ENCODE data around the gene NSD1. TPM values are rescaled to one million over a fixed set of nuclear protein-coding genes. Genes with fewer than 3 reads are reported as not detected.

NSD1 gene
- polyA plus RNA-seq, 1 donor (not counting 4 experiments of a cell fraction or from before 2014, with no cell fraction given), result 13.6 TPM

DNA sequence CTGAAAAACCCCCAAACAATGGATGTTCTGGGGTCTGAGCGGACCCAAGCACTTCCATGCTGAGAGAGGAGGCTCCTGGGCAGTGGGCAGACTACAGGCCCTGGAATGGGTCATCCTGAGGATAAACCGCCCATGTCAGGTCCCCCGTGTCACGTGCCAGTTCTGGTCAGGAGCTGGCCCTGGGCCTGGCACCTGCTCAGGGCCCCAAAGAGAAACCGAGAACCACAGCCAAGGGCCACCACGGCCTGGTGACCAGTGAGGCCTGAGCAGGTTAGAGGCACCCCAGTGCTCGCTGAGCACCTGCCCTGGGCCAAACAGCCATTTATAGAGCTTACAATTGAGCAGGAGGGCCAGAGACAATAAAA is 202.1 kb downstream of the NSD1 start:
- dilution Hi-C loops (cut with MboI; ENCODE audit: extremely low pct_ligation_motif_present, low sequenced_read_pairs), result no loop called here
- Histone ChIP-seq H3K9ac (ENCODE audit: control insufficient read depth, extremely low read depth, insufficient read depth, low read length) (no peak overlapping the region), H3K36me3 (ENCODE audit: control insufficient read depth in 2 of 2, extremely low read depth in 1 of 2, insufficient read depth in 2 of 2, low read length in 2 of 2) (peaks cover 42% of the 10 kb centered on the region in 2 experiments)

DNA sequence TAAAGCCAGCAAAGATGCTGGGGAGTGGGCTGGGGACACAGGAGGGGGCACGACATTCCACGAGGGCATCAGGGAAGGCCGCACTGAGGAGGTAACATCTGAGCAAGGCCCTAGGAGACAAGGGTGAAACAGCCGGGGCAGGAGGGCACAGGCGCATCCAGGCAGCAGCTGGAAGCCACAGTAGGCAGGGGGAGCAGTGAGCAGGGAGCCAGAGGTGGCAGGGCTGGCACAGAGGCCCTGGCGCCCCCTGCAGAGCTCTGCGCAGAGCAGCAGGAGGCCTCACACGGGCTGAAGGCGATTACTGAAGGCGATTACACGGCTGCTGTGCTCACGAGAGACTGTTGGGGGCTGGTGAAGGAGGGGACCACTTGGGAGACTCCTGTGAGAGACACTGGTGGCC is 202.5 kb downstream of the NSD1 start:
- Histone ChIP-seq H3K9me3 (ENCODE audit: control insufficient read depth, low read depth, low read length) (no peaks in the 10 kb centered on the region), H2AFZ (ENCODE audit: control insufficient read depth, low read length) (no peak overlapping the region), H3K4me3 (ENCODE audit: control insufficient read depth in 2 of 3, extremely low read depth in 1 of 3, insufficient read depth in 2 of 3, low read depth in 1 of 3, low read length in 3 of 3) (no peak overlapping the region), H3K9me1 (ENCODE audit: control insufficient read depth, extremely low read depth, insufficient read depth, low read length) (no peaks in the 10 kb centered on the region), H4K20me1 (ENCODE audit: control insufficient read depth, extremely low read depth, insufficient read depth, low read length) (peaks cover 4% of the 10 kb centered on the region), H3K27ac (ENCODE audit: control insufficient read depth, insufficient read depth, low read length) (no peak overlapping the region), H3K9ac (ENCODE audit: control insufficient read depth, extremely low read depth, insufficient read depth, low read length) (no peak overlapping the region), H3K79me2 (ENCODE audit: control insufficient read depth, insufficient read depth, low read length) (peaks cover 15% of the 10 kb centered on the region), H3K27me3 (ENCODE audit: control insufficient read depth, extremely low read depth, insufficient read depth, low read length) (no peaks in the 10 kb centered on the region), H3K36me3 (ENCODE audit: control insufficient read depth in 2 of 2, extremely low read depth in 1 of 2, insufficient read depth in 2 of 2, low read length in 2 of 2) (peaks cover 39% of the 10 kb centered on the region in 2 experiments), H3K4me1 (ENCODE audit: control insufficient read depth, extremely low read depth, insufficient read depth, low read length) (no peaks in the 10 kb centered on the region), H3K4me2 (ENCODE audit: control insufficient read depth, extremely low read depth, insufficient read depth, low read depth, low read length) (no peak overlapping the region)
- DNase-seq (ENCODE audit: low read depth, low spot score) (no peak), FAIRE-seq (no peak)
- TF ChIP-seq, protein P1, sequence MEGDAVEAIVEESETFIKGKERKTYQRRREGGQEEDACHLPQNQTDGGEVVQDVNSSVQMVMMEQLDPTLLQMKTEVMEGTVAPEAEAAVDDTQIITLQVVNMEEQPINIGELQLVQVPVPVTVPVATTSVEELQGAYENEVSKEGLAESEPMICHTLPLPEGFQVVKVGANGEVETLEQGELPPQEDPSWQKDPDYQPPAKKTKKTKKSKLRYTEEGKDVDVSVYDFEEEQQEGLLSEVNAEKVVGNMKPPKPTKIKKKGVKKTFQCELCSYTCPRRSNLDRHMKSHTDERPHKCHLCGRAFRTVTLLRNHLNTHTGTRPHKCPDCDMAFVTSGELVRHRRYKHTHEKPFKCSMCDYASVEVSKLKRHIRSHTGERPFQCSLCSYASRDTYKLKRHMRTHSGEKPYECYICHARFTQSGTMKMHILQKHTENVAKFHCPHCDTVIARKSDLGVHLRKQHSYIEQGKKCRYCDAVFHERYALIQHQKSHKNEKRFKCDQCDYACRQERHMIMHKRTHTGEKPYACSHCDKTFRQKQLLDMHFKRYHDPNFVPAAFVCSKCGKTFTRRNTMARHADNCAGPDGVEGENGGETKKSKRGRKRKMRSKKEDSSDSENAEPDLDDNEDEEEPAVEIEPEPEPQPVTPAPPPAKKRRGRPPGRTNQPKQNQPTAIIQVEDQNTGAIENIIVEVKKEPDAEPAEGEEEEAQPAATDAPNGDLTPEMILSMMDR (optimal IDR thresholded peaks at IDR 0.05 in 1 of 3, IDR thresholded peaks at IDR 0.05 in 1 of 3, conservative IDR thresholded peaks at IDR 0.05 in 1 of 3; ENCODE audit: extremely low read depth in 1 of 3, insufficient read depth in 2 of 3, low read length in 3 of 3), result peak; percentile 44 to 66 (median 50)
- TF ChIP-seq EZH2 (IDR thresholded peaks at IDR 0.05; ENCODE audit: low read length), result no peak
- dilution Hi-C loops (cut with MboI; ENCODE audit: extremely low pct_ligation_motif_present, low sequenced_read_pairs), result no loop called here

More for the DNA sequence above, 202.1 kb downstream of the NSD1 start:
- Histone ChIP-seq H2AFZ (ENCODE audit: control insufficient read depth, low read length) (no peak overlapping the region), H3K4me1 (ENCODE audit: control insufficient read depth, extremely low read depth, insufficient read depth, low read length) (no peaks in the 10 kb centered on the region), H3K9me3 (ENCODE audit: control insufficient read depth, low read depth, low read length) (no peaks in the 10 kb centered on the region), H3K27ac (ENCODE audit: control insufficient read depth, insufficient read depth, low read length) (no peak overlapping the region), H3K79me2 (ENCODE audit: control insufficient read depth, insufficient read depth, low read length) (peaks cover 15% of the 10 kb centered on the region), H3K9me1 (ENCODE audit: control insufficient read depth, extremely low read depth, insufficient read depth, low read length) (no peaks in the 10 kb centered on the region), H4K20me1 (ENCODE audit: control insufficient read depth, extremely low read depth, insufficient read depth, low read length) (peaks cover 4% of the 10 kb centered on the region), H3K4me3 (ENCODE audit: control insufficient read depth in 2 of 3, extremely low read depth in 1 of 3, insufficient read depth in 2 of 3, low read depth in 1 of 3, low read length in 3 of 3) (no peak overlapping the region), H3K4me2 (ENCODE audit: control insufficient read depth, extremely low read depth, insufficient read depth, low read depth, low read length) (no peak overlapping the region), H3K27me3 (ENCODE audit: control insufficient read depth, extremely low read depth, insufficient read depth, low read length) (no peaks in the 10 kb centered on the region)
- TF ChIP-seq, protein P1 (optimal IDR thresholded peaks at IDR 0.05 in 1 of 3, IDR thresholded peaks at IDR 0.05 in 1 of 3, conservative IDR thresholded peaks at IDR 0.05 in 1 of 3; ENCODE audit: extremely low read depth in 1 of 3, insufficient read depth in 2 of 3, low read length in 3 of 3), result no peak
- TF ChIP-seq EZH2 (IDR thresholded peaks at IDR 0.05; ENCODE audit: low read length), result no peak
- FAIRE-seq (no peak), DNase-seq (ENCODE audit: low read depth, low spot score) (no peak)

All from keratinocyte (primary cell).